ENCODE measurements around the gene VSIG10L.

Gene VSIG10L

GRCh38 chr19:51285682-51286081, 56.3 kb downstream of the VSIG10L start:
- H3K4me2 ChIP-seq (ENCODE audit: low read length): no peak overlapping the region
- no peaks in the 10 kb centered on the region for H3K4me1 ChIP-seq (ENCODE audit: insufficient read depth, low read length, severe bottlenecking)
- no peak overlapping the region for H2AFZ ChIP-seq (ENCODE audit: low read length)
- H3K27ac ChIP-seq (ENCODE audit: low read depth, low read length, poor library complexity, severe bottlenecking): no peak overlapping the region
- H4K20me1 ChIP-seq (ENCODE audit: insufficient read depth, low read length): no peaks in the 10 kb centered on the region
- TF ChIP-seq EZH2 (IDR thresholded peaks at IDR 0.05; ENCODE audit: borderline replicate concordance, low read length): no peak
- TF ChIP-seq CTCF (IDR thresholded peaks at IDR 0.05; ENCODE audit: low read length): no peak
- H3K9ac ChIP-seq (ENCODE audit: low read length): no peak overlapping the region
- H3F3A ChIP-seq (ENCODE audit: insufficient read depth, low read length): no peaks in the 10 kb centered on the region
- no peaks in the 10 kb centered on the region for H3K79me2 ChIP-seq (ENCODE audit: insufficient read depth, low read length)
- no peaks in the 10 kb centered on the region for H3K9me2 ChIP-seq (ENCODE audit: low read depth, low read length)
- H3K4me3 ChIP-seq (ENCODE audit: low read depth, low read length, poor library complexity, severe bottlenecking): no peak overlapping the region
- no peaks in the 10 kb centered on the region for H3K9me3 ChIP-seq (ENCODE audit: low read length)
- no peaks in the 10 kb centered on the region for H3K27me3 ChIP-seq (ENCODE audit: insufficient read depth, low read length)
- H3K36me3 ChIP-seq (ENCODE audit: insufficient read depth, low read length): no peaks in the 10 kb centered on the region

- no peaks in the 10 kb centered on the region for H3K9me3 ChIP-seq (ENCODE audit: low read length)
- no peaks in the 10 kb centered on the region for H3F3A ChIP-seq (ENCODE audit: insufficient read depth, low read length)
- H3K9ac ChIP-seq (ENCODE audit: low read length): no peak overlapping the region
- no peaks in the 10 kb centered on the region for H3K4me1 ChIP-seq (ENCODE audit: insufficient read depth, low read length, severe bottlenecking)
- no peaks in the 10 kb centered on the region for H3K9me2 ChIP-seq (ENCODE audit: low read depth, low read length)
- TF ChIP-seq CTCF (IDR thresholded peaks at IDR 0.05; ENCODE audit: low read length) (no peak), EZH2 (IDR thresholded peaks at IDR 0.05; ENCODE audit: borderline replicate concordance, low read length) (no peak)
- H3K4me3 ChIP-seq (ENCODE audit: low read depth, low read length, poor library complexity, severe bottlenecking): no peak overlapping the region
- no peaks in the 10 kb centered on the region for H4K20me1 ChIP-seq (ENCODE audit: insufficient read depth, low read length)
- H2AFZ ChIP-seq (ENCODE audit: low read length): no peak overlapping the region
- no peaks in the 10 kb centered on the region for H3K36me3 ChIP-seq (ENCODE audit: insufficient read depth, low read length)
- no peak overlapping the region for H3K27ac ChIP-seq (ENCODE audit: low read depth, low read length, poor library complexity, severe bottlenecking)
- no peaks in the 10 kb centered on the region for H3K79me2 ChIP-seq (ENCODE audit: insufficient read depth, low read length)
- no peak overlapping the region for H3K4me2 ChIP-seq (ENCODE audit: low read length)
- no peaks in the 10 kb centered on the region for H3K27me3 ChIP-seq (ENCODE audit: insufficient read depth, low read length)
These were observed 59.6 kb downstream of the VSIG10L start for GRCh38 chr19:51282335-51282734.

All from OCI-LY1 (cell line).